SHP77 (cell line): ENCODE results near the gene CEP57.
"Not testable (repeated sequence)": the region's sequence is repeated elsewhere in the genome, so short reads cannot be mapped to it uniquely, and the experiment has no call there.

Source experiments
- DNase-seq, 2 experiments: peaks; one replicate each; lab custom pipeline; 2025; lab: John Stamatoyannopoulos, UW

CEP57 gene

DNA sequence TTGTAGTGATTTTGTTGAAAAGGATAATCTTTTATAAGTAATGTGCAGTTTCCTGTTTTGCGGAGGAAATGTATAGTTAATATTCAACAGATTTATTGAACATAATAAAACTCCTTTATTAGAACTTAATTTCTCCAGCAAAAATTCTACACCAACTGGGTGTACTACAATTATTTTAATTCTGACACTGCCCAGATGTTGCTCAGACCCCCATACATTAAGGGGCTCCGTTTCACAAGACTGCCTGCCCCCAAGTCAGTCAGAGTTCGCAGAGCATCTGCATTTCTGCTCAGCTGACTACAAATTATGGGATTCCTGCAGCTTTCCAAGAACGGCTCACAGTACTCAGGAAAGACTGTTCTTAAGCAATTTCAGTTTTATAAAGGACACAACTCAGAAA lies 6.2 kb downstream of the CEP57 start:
- no peak for DNase-seq

DNA sequence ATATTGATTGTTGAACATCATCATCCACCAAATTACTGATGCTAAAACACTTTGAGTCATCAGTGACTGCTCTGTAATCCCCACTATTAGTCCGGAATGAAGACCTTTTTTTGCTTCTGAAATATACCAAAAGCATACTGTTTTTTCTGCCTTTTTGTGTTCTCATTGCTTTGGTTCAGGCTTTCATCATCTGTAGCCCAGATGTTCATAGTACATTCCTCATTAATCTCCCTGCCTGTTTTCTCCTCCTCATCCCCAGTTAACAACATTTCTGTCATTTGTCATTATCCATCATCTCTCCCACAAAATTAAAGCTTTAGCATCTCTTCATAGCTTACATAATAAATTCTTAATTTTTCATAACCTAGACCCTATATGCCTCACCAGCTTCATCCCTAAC lies 9.2 kb downstream of the CEP57 start:
- DNase-seq: no peak

DNA sequence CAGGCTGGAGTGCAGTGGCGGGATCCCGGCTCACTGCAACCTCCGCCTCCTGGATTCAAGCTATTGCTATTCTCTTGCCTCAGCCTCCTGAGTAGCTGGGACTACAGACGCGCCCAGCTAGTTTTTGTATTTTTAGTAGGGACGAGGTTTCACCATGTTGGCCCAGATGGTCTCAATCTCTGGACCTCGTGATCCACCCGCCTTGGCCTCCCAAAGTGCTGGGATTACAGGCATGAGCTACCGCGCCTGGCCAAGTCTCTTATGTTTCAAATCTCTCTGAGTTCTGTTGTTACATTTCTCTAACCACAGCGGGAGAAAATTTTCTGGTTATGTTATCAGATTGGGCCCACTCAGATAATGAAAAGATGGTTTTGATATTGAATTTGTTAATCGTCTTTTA lies 10.1 kb downstream of the CEP57 start:
- no peak for DNase-seq

DNA sequence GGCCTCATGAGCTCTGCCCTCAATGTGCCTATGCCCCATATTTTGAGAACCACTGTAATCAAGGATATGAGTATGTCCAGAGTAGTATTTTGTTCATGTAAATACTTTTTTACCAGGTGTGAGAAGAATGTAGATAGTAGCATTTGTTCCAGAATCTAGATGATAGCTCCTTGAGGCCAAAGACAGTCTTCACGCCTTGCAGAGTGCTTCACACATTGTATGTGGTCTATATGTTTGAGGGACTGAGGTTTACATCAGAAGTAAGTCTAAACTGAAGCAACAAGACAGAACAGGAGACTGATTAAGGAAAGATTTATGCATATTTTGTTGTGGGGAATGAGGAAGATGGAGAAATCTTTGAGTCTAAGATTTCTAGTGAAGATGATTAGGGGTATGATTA lies 12.5 kb downstream of the CEP57 start:
- DNase-seq: no peak

DNA sequence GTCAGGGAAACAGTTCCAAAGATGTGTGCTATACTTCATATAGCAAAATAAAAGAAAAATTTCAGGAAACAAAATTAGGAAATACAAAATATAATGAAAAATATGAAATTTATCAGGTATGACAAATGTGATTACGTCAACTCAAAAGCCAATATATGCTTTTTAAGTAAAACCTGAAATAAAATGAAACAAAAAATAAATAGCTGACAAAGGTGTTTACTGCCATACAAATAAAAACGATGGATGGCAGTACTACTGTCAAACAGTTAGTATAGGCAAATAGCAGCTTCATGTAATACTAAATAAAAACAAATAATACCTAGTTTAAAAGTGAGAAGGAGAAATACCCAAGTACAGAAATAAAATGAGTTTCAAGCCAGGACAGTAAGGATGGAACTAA lies 13.7 kb downstream of the CEP57 start:
- DNase-seq: no peak

DNA sequence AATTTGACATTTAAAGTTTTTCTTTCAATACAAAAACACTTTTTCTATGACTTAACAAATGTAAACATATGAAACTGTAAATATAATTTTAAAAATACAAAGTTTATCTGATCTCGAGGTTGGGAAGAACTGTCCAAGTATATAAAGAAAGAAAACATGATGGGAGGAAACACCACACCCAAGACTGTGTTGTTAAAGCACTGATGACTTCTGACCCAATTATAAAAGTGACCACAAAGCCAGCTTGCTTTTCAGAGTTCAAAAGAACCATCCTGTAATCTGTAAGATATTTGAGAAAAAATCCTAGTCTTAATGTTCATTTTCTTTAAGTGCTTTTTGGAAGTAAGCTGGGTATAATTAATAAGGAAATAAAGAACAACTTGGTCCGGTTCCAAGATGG lies 15.6 kb downstream of the CEP57 start:
- no peak for DNase-seq

DNA sequence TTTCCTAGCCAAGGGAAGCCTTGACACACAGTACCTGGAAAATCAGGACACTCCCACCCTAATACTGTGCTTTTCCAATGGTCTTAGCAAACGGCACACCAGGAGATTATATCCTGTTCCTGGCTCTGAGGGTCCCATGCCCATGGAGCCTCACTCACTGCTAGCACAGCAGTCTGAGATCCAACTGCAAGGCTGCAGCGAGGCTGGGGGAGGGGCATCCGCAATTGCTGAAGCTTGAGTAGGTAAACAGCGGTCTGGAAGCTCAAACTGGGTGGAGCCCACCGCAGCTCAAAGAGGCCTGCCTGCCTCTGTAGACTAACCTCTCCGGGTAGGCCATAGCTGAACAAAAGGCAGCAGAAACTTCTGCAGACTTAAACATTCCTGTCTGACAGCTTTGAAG lies 16.2 kb downstream of the CEP57 start:
- not testable (repeated sequence) for DNase-seq

DNA sequence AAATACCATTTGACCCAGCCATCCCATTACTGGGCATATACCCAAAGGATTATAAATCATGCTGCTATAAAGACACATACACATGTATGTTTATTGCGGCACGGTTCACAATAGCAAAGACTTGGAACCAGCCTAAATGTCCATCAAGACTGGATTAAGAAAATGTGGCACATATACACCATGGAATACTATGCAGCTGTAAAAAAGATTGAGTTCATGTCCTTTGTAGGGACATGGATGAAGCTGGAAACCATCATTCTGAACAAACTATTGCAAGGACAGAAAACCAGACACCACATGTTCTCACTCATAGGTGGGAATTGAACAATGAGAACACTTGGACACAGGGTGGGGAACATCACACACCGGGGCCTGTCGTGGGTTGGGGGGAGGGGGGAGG lies 20.8 kb downstream of the CEP57 start:
- not testable (repeated sequence) for DNase-seq

DNA sequence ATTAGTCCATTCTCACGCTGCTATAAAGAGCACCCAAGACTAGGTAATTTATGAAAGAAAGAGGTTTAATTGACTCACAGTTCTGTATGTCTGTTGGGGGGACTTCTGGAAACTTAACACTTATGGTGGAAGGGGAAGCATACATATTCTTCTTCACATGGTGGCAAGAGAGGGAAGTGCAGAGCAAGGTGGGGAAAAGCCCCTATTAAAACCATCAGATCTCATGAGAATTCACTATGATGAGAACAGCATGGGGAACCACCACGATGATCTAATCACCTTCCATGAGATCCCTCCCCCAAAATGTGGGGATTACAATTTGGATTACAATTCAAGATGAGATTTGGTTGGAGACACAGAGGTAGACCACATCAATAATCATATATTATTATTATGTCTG lies 25.7 kb downstream of the CEP57 start:
- DNase-seq: no peak

DNA sequence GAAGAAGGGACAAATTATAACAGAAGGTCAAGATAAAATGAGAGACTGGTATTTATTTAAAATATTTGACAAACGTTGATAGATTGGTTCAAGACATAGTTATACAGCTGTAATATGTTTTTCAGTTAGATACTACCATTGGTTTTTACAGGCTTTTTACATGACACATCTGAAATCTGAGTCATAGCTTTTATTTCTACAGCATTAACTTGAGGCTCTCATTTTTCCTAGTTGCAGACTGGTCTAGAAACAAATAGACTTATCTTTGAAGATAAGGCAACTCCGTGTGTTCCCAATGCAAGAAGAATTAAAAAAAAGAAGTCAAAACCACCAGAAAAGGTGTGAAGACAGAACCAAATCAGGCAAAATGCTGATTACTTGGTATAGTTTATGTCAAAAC lies 31.3 kb downstream of the CEP57 start:
- DNase-seq: no peak

DNA sequence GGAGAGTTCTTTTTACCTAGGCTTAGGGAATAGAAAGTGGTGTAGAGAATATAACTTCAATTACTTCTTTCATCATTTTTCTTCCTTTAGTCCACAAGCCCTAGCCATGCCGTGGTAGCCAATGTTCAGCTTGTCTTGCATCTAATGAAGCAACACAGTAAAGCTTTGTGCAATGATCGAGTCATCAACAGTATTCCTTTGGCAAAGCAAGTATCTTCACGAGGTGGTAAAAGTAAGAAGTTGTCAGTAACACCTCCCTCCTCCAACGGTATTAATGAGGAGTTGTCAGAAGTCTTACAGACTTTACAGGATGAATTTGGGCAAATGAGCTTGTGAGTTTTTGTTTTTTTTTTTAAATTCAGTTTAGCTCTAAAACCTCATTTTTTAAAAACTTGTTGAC lies 37.4 kb downstream of the CEP57 start:
- DNase-seq: no peak

DNA sequence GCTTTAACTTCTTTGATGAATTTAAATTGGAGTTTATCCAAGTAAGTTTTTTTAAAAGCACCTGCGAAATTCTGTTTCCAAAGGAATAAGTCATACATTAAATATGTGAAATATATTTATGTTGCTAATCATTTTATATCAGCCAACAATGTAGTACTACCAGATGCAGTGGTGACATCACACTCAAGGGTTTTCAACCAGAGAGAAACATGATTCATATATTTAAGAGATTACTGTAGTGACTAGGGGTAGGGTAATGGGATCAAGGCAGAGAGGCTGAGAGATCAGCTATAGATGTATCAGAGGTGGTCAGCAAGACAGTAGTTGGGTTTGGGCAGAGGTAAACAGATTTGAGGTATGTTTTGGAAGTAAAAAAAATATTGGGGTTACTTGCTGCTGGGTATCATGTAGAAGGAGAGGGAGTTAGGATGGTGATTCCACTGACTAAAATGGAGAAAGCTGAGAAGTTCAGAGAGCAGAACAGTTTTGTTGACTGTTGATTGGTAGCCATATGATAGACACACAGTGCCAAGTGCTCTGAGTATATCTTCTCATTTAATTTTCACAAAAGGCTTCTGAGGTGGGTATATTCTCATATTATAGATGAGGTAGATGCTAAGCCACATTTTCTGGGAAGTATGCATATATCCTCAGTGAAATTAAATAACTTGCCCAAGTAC lies 39.4 kb downstream of the CEP57 start:
- no peak for DNase-seq

DNA sequence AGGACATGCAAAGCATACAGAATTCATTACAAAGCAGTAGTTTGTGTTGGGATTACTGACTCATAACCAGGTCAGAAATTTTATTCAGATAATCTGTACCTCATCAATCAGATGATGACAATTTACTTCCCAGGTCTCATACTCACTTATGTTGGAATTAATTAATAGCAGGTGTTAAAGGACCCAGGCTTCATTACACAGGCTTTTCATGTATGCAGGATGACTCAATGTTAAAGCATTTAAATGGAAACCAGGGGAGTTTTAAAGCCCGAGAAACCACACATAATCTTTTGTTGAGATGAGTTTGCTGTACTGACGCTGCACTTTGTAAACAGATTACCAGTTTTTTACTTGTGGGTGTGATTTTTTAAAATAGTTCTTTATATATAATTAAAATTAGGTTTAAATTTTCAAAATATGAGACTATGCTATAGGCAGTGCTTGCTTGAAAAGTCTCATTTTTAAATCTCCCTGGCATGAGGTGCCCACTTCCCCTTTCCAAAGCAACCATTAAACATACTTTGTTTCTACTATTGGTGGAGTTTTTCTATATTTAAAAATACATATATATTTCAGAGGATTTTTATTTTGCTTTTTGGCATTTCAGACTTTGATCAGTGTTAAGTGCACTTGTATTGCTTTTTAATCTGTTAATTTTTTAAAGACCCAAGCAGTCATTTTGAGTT lies 41.0 kb downstream of the CEP57 start:
- no peak for DNase-seq

DNA sequence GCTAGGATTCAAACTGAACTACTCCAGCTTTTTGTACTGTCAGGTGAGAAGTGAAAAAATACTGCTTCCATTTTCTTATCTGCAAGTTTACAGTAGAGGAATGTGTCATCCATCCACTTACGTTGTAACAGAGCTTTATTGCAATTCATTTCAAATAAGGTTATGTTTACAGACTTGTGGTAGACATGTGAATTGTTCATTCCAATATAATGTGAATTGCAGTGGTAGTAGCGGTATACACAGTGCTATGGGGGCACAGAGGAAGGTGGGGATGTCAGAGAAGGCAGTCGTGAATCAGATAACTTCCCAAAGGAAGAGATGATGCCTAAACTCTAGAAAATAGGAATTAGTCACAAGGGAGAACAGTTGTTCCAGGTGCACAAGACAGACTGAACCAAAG lies 42.5 kb downstream of the CEP57 start:
- DNase-seq: no peak

DNA sequence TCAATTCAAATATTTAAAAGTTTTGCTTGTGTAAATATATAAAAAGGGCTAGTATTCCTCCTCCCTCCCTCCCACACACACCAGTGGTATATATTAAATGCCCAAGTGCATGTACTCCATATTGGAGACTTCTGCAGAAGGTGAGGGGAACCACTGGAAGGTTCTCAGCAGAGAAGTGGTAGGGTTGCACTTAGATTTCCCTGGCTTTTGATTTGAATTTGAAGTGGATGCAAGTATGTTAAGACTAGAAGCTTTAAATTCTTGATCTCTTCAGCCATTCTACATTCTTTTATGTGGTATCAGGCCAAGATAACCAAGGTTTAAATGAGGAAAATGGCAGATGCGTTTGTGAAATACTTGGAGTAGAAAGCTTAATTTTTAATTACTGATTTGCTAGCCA lies 43.1 kb downstream of the CEP57 start:
- DNase-seq: no peak

DNA sequence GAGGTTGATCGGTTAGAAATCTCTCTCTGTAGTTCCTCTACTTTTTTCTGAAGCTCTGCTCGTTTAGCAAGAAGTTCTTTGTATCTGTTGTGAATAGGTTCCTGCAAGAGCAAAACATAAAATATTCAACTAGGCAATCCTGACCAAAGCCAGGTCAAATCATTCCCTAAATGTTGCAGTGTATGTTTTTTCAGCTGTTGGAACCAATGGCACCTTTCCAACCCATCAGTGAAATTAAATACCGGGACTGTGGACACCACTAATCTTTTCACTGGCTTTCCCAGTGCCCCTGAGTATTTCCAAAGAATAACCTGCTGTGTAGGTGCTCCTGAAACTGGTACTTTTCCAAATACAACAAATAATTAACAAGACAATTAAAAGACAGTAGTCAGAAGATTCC lies 45.1 kb downstream of the CEP57 start:
- DNase-seq: no peak

DNA sequence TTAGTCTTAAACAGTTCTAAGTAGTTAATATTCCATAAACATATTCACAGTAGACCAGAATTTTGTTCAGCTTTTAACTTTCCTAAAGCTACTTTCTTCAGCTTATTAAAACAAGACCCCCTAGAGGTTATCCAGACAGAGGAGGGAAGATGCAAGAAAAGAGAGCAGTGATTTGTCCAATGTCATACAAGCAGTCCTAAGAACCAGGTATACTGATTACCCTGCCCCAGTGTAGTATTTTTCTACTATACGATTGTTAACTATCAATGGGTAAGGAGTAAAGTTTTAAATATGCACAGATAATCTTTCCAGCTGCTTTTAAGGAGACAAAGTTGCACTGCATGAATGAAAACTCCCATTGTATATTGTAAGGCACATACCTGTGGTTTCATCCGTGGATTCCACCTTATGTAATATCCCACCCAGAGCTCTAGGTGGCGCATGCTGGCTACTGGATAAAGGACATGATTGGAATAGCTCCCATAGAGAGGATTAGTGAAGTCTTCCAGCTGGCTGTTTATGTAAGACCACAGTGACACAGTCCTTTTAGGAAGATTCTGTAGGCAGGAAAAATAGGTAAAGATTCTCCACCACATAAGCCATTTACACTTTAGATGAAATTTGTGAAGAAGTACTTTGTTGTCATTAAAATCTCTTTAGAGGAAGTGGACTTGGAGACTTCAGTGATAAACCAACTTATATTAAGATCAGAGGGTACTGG lies 45.6 kb downstream of the CEP57 start:
- DNase-seq: peak; percentile 59 to 61

DNA sequence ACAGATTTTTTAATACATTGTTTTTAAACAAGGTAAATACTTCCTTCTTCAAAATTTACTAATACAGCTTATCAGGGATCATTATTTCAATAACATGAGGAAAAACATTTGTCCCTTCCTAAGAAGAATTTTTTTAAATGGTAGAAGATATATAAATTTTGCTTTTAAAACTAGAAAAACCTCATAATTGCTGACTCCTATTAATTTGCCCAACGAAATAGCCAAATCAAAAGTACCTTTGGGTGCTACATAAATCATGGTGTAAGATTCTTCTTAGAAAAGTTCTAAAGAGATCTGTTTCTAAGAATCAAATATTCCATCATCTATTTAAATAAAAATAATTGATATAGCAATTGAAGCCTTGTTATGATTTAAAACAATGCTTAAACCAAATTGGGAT lies 54.9 kb downstream of the CEP57 start:
- DNase-seq: no peak

DNA sequence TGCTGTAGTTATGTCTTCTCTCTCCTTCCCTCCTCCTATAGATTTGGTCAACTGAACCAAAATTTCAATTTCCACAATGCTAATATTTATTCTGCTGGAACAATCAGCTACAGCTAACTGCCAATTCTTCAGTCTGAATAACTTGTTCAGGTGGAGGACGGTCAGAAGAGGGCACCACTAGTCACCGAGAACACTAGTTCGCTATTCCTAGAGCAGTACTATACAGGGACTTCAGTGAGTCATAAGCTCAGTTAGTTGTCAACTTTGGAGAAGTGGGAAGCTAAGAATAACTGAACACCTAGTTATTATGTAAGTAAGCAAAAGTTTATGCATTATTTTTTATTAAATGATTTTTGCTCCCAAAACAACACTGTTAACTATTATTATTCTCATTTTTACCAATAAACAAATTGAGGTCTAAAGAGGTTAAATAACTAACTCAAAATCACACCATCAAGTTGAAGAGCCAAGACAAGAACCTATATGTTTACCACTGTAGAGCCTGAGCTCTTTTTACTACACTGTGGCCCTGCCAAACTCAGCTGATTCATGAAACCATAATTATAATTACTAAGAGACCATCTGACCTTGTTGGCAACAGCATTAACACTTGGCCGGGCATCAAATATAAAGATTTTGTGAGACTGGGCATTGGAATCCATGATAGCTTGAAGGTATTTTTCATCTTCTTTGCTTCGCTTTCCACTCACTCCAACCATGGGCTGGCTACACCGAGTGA lies 59.0 kb downstream of the CEP57 start:
- peak in 1 of 2 experiments; percentile 22 for DNase-seq

DNA sequence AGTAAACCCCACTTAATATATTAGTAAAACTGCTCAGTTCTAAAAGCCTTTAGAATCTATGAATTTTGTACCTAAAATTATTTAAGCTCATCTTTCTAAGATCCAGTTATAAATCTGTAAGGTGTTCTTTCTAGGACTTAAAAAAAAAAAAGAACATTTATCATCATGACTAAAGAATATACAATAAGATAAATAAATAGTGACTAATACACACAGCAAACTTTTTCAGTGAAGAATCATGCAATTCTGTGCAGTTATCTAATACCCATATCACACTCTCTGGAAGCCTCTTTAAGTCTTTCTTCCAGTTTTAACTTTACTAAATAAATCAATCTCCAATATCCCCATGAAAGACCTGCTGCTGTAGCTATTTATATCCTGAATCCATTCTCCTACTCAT lies 59.8 kb downstream of the CEP57 start:
- DNase-seq: no peak

DNA sequence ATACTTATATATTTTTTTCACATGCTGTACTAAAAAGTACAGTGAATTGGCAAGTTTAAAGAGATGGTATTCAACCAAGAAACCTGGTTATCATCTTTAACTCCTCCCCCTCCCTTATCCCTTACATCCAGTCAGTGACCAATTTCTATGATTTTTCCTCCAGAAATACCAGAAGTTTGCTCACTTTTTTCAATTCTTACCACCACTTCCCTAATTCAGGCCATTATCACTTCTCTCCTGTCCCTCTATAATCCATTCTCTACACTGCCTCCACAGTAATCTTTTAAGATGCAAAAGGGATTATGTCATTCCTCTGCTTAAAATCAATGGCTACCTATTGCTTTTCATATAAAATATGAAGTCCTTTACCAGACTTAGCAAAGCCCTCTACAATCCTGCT lies 62.8 kb downstream of the CEP57 start:
- no peak for DNase-seq

DNA sequence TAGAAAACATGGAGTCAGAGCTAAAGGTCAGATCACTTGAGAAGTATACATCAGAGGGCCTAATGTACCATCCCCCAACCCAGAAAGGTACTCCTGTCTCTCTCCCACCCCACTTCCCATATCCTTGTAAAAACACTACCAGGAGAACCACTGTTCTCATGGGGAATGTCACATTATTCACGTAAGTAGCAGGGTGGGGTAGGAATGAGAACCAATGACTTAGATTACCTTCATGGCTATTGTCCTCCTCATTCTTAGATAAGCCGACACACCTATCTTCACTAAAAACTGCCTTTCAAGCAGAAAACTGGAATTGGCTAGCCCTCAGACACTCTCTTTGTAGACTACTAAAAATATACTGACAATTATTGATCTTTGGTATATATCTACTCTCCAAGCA lies 63.6 kb downstream of the CEP57 start:
- DNase-seq: no peak

DNA sequence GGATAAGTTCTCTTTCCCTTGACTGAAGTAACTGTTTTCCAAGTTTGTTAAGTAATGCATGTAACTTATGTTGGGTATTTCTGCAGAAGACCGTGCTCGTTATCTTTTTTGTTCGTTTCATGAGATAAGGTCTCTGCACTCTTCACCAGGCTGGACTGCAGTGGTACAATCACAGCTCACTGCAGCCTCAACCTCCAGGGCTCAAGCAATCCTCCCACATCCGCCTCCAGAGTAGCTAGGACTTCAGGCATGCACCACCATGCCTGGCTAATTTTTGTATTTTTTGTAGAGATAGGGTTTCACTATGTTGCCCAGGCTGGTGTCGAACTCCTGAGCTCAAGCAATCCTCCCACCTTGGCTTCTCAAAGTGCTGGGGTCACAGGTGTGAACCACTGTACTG lies 64.1 kb downstream of the CEP57 start:
- not testable (repeated sequence) for DNase-seq
